Measurements from ENCODE around the gene ADGRE2.

- TF ChIP-seq CTCF (IDR thresholded peaks at IDR 0.05; ENCODE audit: borderline replicate concordance, extremely low read depth, low read length, poor library complexity, severe bottlenecking) (no peak), EZH2 (IDR thresholded peaks at IDR 0.05; ENCODE audit: borderline replicate concordance, low read depth, low read length, severe bottlenecking) (no peak)
These were observed 83.6 kb downstream of the ADGRE2 start for GRCh38 chr19:14694641-14695266.
